Liver (tissue), 9 donors: Measurements from ENCODE around the gene PPP1R14C. TPM values are rescaled to one million over a fixed set of nuclear protein-coding genes. Genes with fewer than 3 reads are reported as not detected.

Source experiments
- DNase-seq: peaks from one replicate; pipeline ENCODE4 v3.0.0-alpha.2; 2017; ENCODE audit warnings: low spot score
- H3K27ac ChIP-seq, 2 donors: one replicate each; pipeline ENCODE4 v1.7.0; 2013; ENCODE audit warnings: inconsistent platforms in 2 of 2, low read length in 2 of 2, control low read depth in 1 of 2, low read depth in 1 of 2, mild to moderate bottlenecking in 1 of 2
- H3K27me3 ChIP-seq, 4 donors: one replicate each; pipeline versions ENCODE4 v1.6.1 to v1.7.0; 2013; ENCODE audit warnings: low read length in 3 of 4, inconsistent platforms in 1 of 4, mild to moderate bottlenecking in 1 of 4, moderate library complexity in 1 of 4; ENCODE audit not compliant: control insufficient read depth in 4 of 4, insufficient read depth in 4 of 4
- H3K36me3 ChIP-seq, 4 donors: one replicate each; pipeline versions ENCODE4 v1.6.1 to v1.7.0; 2013; ENCODE audit warnings: low read length in 3 of 4, mild to moderate bottlenecking in 3 of 4, low read depth in 1 of 4, moderate library complexity in 1 of 4; ENCODE audit not compliant: control insufficient read depth in 4 of 4, insufficient read depth in 3 of 4
- H3K4me1 ChIP-seq, 4 donors: one replicate each; pipeline versions ENCODE4 v1.6.1 to v1.7.0; 2013; ENCODE audit warnings: low read length in 3 of 4, mild to moderate bottlenecking in 3 of 4, moderate library complexity in 1 of 4; ENCODE audit not compliant: control insufficient read depth in 4 of 4, insufficient read depth in 4 of 4
- H3K4me3 ChIP-seq, 3 donors: one replicate each; pipeline versions ENCODE4 v1.6.1 to v1.7.0; 2013; ENCODE audit warnings: low read length in 3 of 3, control low read depth in 1 of 3, low read depth in 1 of 3, mild to moderate bottlenecking in 1 of 3
- H3K9ac ChIP-seq, 2 donors: one replicate each; pipeline ENCODE4 v1.7.0; 2013; ENCODE audit warnings: low read length in 2 of 2, mild to moderate bottlenecking in 2 of 2, moderate library complexity in 2 of 2, control low read depth in 1 of 2, low read depth in 1 of 2
- H3K9me3 ChIP-seq, 4 donors: one replicate each; pipeline versions ENCODE4 v1.6.1 to v1.7.0; 2013; ENCODE audit warnings: low read length in 3 of 4; ENCODE audit not compliant: control insufficient read depth in 4 of 4
- CTCF ChIP-seq: fragments of 150-350 bp; IDR thresholded peaks from 2 replicates; pipeline ENCODE4 v1.5.1; 2017; ENCODE audit warnings: improper control_type of control experiment, low read depth, low read length; ENCODE audit not compliant: missing input control
- EGR1 ChIP-seq, 2 donors: IDR thresholded peaks; 2 replicates each; pipeline ENCODE4 v1.6.1; 2016 to 2018; ENCODE audit warnings: antibody characterized with exemption in 2 of 2, low read depth in 2 of 2
- FOXA1 ChIP-seq: IDR thresholded peaks from 2 replicates; pipeline ENCODE4 v1.6.1; 2016; ENCODE audit warnings: antibody characterized with exemption
- HNF4A ChIP-seq, 2 donors: conservative IDR thresholded peaks; 2 replicates each; pipeline ENCODE4 v1.6.1; 2016; ENCODE audit warnings: antibody characterized with exemption in 2 of 2, mild to moderate bottlenecking in 2 of 2
- HNF4G ChIP-seq: IDR thresholded peaks from 2 replicates; pipeline ENCODE4 v1.6.1; 2016; ENCODE audit warnings: antibody characterized with exemption
- NR2F2 ChIP-seq: IDR thresholded peaks from 2 replicates; pipeline ENCODE4 v1.6.1; 2016; ENCODE audit warnings: antibody characterized with exemption
- REST ChIP-seq: IDR thresholded peaks from 2 replicates; pipeline ENCODE4 v1.6.1; 2016; ENCODE audit warnings: antibody characterized with exemption, mild to moderate bottlenecking
- RXRA ChIP-seq, 2 donors: IDR thresholded peaks; 2 replicates each; pipeline ENCODE4 v1.6.1; 2017 to 2018; ENCODE audit warnings: antibody characterized with exemption in 2 of 2, mild to moderate bottlenecking in 1 of 2
- TAF1 ChIP-seq: conservative IDR thresholded peaks from 2 replicates; pipeline ENCODE4 v1.6.1; 2016; ENCODE audit warnings: antibody characterized with exemption, mild to moderate bottlenecking
- YY1 ChIP-seq: IDR thresholded peaks from 2 replicates; pipeline ENCODE4 v1.6.1; 2016; ENCODE audit warnings: antibody characterized with exemption, mild to moderate bottlenecking
- ZBTB33 ChIP-seq: IDR thresholded peaks from 2 replicates; pipeline ENCODE4 v1.6.1; 2016; ENCODE audit warnings: antibody characterized with exemption
- WGBS: extraction: QIAGEN DNeasy Blood & Tissue Kit; methylation state at CpG from one replicate; pipeline ENCODE4 v1.1.7; 2013; 5-methylcytosine and 5-hydroxymethylcytosine counted together
- polyA plus RNA-seq, 2 donors: library from polyadenylated mRNA; stranded (reverse) in 1 of 2; unstranded in 1 of 2; fragments of 200-250 nt in 1 of 2; fragments of >200 nt in 1 of 2; fragmentation: Nextera tagmentation in 1 of 2; extraction: Ambion mirVana in 1 of 2; gene quantifications; one replicate each; pipeline versions ENCODE4 v1.2.1 to v1.2.3, GENCODE V29; 2013 to 2015
- total RNA-seq, 2 donors: library from RNA; depleted of rRNA; stranded (reverse); fragments of >200 nt; gene quantifications; one replicate each; pipeline ENCODE4 v1.2.3, GENCODE V29; 2014
- donor health status: healthy.
- donor health status: healthy.
- donor health status: healthy.
- donor health status: healthy.
- donor health status: healthy.

Gene PPP1R14C
- total and polyA plus RNA-seq, 4 donors, result 0.05 TPM; not detected in 3

GRCh38 chr6:150126641-150127291 lies 16.1 kb upstream of the PPP1R14C start:
- no peaks in the 10 kb centered on the region for H3K9me3 ChIP-seq
- no peak for DNase-seq
- TF ChIP-seq YY1, result no peak
- no peak for TF ChIP-seq NR2F2
- no peak for TF ChIP-seq FOXA1
- no peak for TF ChIP-seq REST
- TF ChIP-seq TAF1, result no peak
- no peak for TF ChIP-seq RXRA (IDR thresholded peaks at IDR 0.05)
- WGBS, result 80% methylated on average over 13 of the region's 13 CpGs
- H3K27ac ChIP-seq, result no peak overlapping the region
- no peaks in the 10 kb centered on the region for H3K27me3 ChIP-seq
- no peaks in the 10 kb centered on the region for H3K36me3 ChIP-seq
- H3K9ac ChIP-seq, result no peak overlapping the region
- H3K4me1 ChIP-seq, result no peaks in the 10 kb centered on the region
- no peak overlapping the region for H3K4me3 ChIP-seq

GRCh38 chr6:150128425-150128824 lies 14.4 kb upstream of the PPP1R14C start:
- no peak for DNase-seq
- Histone ChIP-seq H3K36me3 (no peaks in the 10 kb centered on the region), H3K4me3 (no peak overlapping the region), H3K4me1 (no peaks in the 10 kb centered on the region), H3K9me3 (no peaks in the 10 kb centered on the region), H3K27ac (no peak overlapping the region), H3K27me3 (no peaks in the 10 kb centered on the region), H3K9ac (no peak overlapping the region)
- 82% methylated on average over 8 of the region's 8 CpGs for WGBS
- no peak for TF ChIP-seq CTCF
- TF ChIP-seq HNF4G, result no peak
- TF ChIP-seq ZBTB33, result no peak
- TF ChIP-seq HNF4A (conservative IDR thresholded peaks at IDR 0.05), result no peak
- TF ChIP-seq TAF1, result no peak
- TF ChIP-seq EGR1 (IDR thresholded peaks at IDR 0.05; ENCODE audit: low read depth in 2 of 2), result no peak
- TF ChIP-seq YY1, result no peak
- no peak for TF ChIP-seq REST
